HCT116 (cell line): Measurements from ENCODE around the gene MYL5. TPM values are rescaled to one million over a fixed set of nuclear protein-coding genes. Genes with fewer than 3 reads are reported as not detected.

Source experiments
- ATAC-seq: fragments of 200-7000 bp; cut with Tn5 transposase; 2 replicates; pipeline ENCODE4 v1.9.1; 2020; ENCODE audit warnings: mild to moderate bottlenecking, moderate library complexity
- BruUV-seq: library from RNA; stranded (reverse); fragments of 400-500 nt; replicated peaks from 2 replicates; lab custom pipeline; 2021; lab: Mats Ljungman, UMichigan
- CTCF ChIA-PET: fragments of 300-600 bp; sonication (Branson Sonifier 250); formaldehyde crosslinking; loops from one replicate; lab custom pipeline; 2021; ENCODE audit warnings: antibody characterized with exemption; lab: Charles Lee
- POLR2A ChIA-PET: fragments of 300-600, 350-600 bp; sonication (Branson Sonifier 250); formaldehyde crosslinking; loops from one replicate; lab custom pipeline; 2021; ENCODE audit warnings: antibody characterized with exemption; lab: Charles Lee
- RAD21 ChIA-PET, 2 experiments: fragments of 300-600 bp; sonication (Branson Sonifier 250); formaldehyde crosslinking; loops; one replicate each; lab custom pipeline; 2023; ENCODE audit warnings: low total read pairs in 2 of 2; ENCODE audit not compliant: uncharacterized antibody in 2 of 2, unreplicated experiment in 2 of 2, low non-redundant PET in 1 of 2; lab: Charles Lee
- DNase-seq: peaks from one replicate; pipeline ENCODE4 v3.0.0-alpha.2; 2010; ENCODE audit warnings: low read depth, low spot score
- H2AFZ ChIP-seq: fragments of 200-600 bp; shearing (Covaris generic), sonication (generic); 2 replicates; pipeline ENCODE4 v1.6.1; 2017; ENCODE audit warnings: low read depth, mixed run types, mixed read lengths, antibody characterized with exemption, low read length; ENCODE audit not compliant: poor library complexity, severe bottlenecking
- H3K27ac ChIP-seq: 2 replicates; pipeline ENCODE4 v1.5.1; 2012; ENCODE audit warnings: low read depth, low read length
- H3K27me3 ChIP-seq: fragments of 200-600 bp; sonication (generic); 2 replicates; pipeline ENCODE4 v1.6.1; 2016; ENCODE audit warnings: mixed run types, low read length, mixed read lengths; ENCODE audit not compliant: insufficient read depth
- H3K36me3 ChIP-seq, 2 experiments: fragments of 200-500 bp in 1 of 2; fragments of 200-600 bp in 1 of 2; sonication (Bioruptor generic) in 1 of 2; sonication (generic) in 1 of 2; 2 replicates each; pipeline versions ENCODE4 v1.5.1 to v1.6.1; 2014 to 2016; ENCODE audit warnings: low read length in 2 of 2, inconsistent platforms in 1 of 2, mixed read lengths in 1 of 2, mixed run types in 1 of 2; ENCODE audit not compliant: insufficient read depth in 2 of 2, control insufficient read depth in 1 of 2
- H3K4me1 ChIP-seq, 2 experiments: fragments of 200-600 bp in 1 of 2; sonication (generic) in 1 of 2; 2 replicates each; pipeline versions ENCODE4 v1.5.1 to v1.6.1; 2012 to 2017; ENCODE audit warnings: low read length in 2 of 2, inconsistent platforms in 1 of 2, mild to moderate bottlenecking in 1 of 2, mixed read lengths in 1 of 2, mixed run types in 1 of 2, moderate library complexity in 1 of 2; ENCODE audit not compliant: insufficient read depth in 2 of 2, control insufficient read depth in 1 of 2
- H3K4me2 ChIP-seq: fragments of 200-600 bp; sonication (generic); 2 replicates; pipeline ENCODE4 v1.6.1; 2017; ENCODE audit warnings: mixed run types, low read length, mixed read lengths
- H3K4me3 ChIP-seq, 2 experiments: fragments of 200-600 bp in 1 of 2; sonication (generic) in 1 of 2; replicated peaks in 1 of 2; 2 replicates each; pipeline ENCODE4 v1.5.1; 2011 to 2016; ENCODE audit warnings: low read length in 2 of 2, control low read depth in 1 of 2, low read depth in 1 of 2, mild to moderate bottlenecking in 1 of 2, mixed read lengths in 1 of 2, mixed run types in 1 of 2
- H3K79me2 ChIP-seq: fragments of 200-600 bp; sonication (generic); 2 replicates; pipeline ENCODE4 v1.6.1; 2017; ENCODE audit warnings: mild to moderate bottlenecking, mixed run types, low read length, moderate library complexity, mixed read lengths; ENCODE audit not compliant: insufficient read depth
- H3K9ac ChIP-seq: fragments of 200-600 bp; sonication (generic); 2 replicates; pipeline ENCODE4 v1.6.1; 2016; ENCODE audit warnings: low read length, mixed read lengths
- H3K9me2 ChIP-seq: fragments of 200-600 bp; sonication (generic), shearing (Covaris generic); 2 replicates; pipeline ENCODE4 v1.6.1; 2017; ENCODE audit warnings: mixed run types, mild to moderate bottlenecking, moderate library complexity; ENCODE audit not compliant: insufficient read depth
- H3K9me3 ChIP-seq, 2 experiments: fragments of 200-500 bp in 1 of 2; fragments of 200-600 bp in 1 of 2; sonication (Bioruptor generic) in 1 of 2; sonication (generic) in 1 of 2; 2 replicates each; pipeline ENCODE4 v1.6.1; 2014 to 2017; ENCODE audit warnings: low read length in 2 of 2, mixed read lengths in 2 of 2, inconsistent platforms in 1 of 2, low read depth in 1 of 2, mild to moderate bottlenecking in 1 of 2, mixed run types in 1 of 2, moderate library complexity in 1 of 2; ENCODE audit not compliant: control insufficient read depth in 1 of 2, insufficient read depth in 1 of 2
- H4K20me1 ChIP-seq: fragments of 200-600 bp; sonication (generic), shearing (Covaris generic); 2 replicates; pipeline ENCODE4 v1.6.1; 2017; ENCODE audit warnings: mixed run types, mild to moderate bottlenecking, moderate library complexity; ENCODE audit not compliant: insufficient read depth
- CEBPB ChIP-seq: IDR thresholded peaks from 2 replicates; pipeline ENCODE4 v1.6.1; 2012; ENCODE audit warnings: low read depth
- ELF1 ChIP-seq: IDR thresholded peaks from 2 replicates; pipeline ENCODE4 v1.6.1; 2012; ENCODE audit warnings: low read depth, borderline replicate concordance
- EZH2phosphoT487 ChIP-seq: fragments of 200-600 bp; IDR thresholded peaks from 2 replicates; pipeline ENCODE4 v1.6.1; 2018; ENCODE audit warnings: antibody characterized with exemption, borderline replicate concordance
- FOSL1 ChIP-seq: IDR thresholded peaks from 2 replicates; pipeline ENCODE4 v1.6.1; 2012; ENCODE audit warnings: low read depth
- JUND ChIP-seq: IDR thresholded peaks from 2 replicates; pipeline ENCODE4 v1.6.1; 2012
- MAX ChIP-seq: IDR thresholded peaks from 2 replicates; pipeline ENCODE4 v1.6.1; 2012
- RAD21 ChIP-seq: IDR thresholded peaks from 2 replicates; pipeline ENCODE4 v1.6.1; 2012; ENCODE audit warnings: low read depth, mild to moderate bottlenecking
- REST ChIP-seq: IDR thresholded peaks from 2 replicates; pipeline ENCODE4 v1.6.1; 2012; ENCODE audit warnings: low read depth
- SP1 ChIP-seq: IDR thresholded peaks from 2 replicates; pipeline ENCODE4 v1.6.1; 2012; ENCODE audit warnings: low read depth
- SRF ChIP-seq: IDR thresholded peaks from 2 replicates; pipeline ENCODE4 v1.6.1; 2012; ENCODE audit warnings: low read depth
- TCF7L2 ChIP-seq: IDR thresholded peaks from 2 replicates; pipeline ENCODE4 v1.7.0; 2011; ENCODE audit warnings: borderline replicate concordance, inconsistent platforms; ENCODE audit not compliant: insufficient read depth, insufficient read length; ENCODE audit errors: extremely low read depth
- ZBTB33 ChIP-seq: IDR thresholded peaks from 2 replicates; pipeline ENCODE4 v1.6.1; 2011; ENCODE audit warnings: mild to moderate bottlenecking, low read length, moderate library complexity; ENCODE audit not compliant: insufficient replicate concordance; ENCODE audit errors: extremely low read depth
- ZFX ChIP-seq: fragments of 450-650 bp; IDR thresholded peaks from 2 replicates; pipeline ENCODE4 v1.6.1; 2017
- ZNF274 ChIP-seq: fragments of 200-500 bp; sonication (Bioruptor generic); IDR thresholded peaks from 2 replicates; pipeline ENCODE4 v1.6.1; 2014; ENCODE audit warnings: mild to moderate bottlenecking, low read depth, low read length, inconsistent platforms
- intact Hi-C: fragments of 100-400 bp; cut with micrococcal nuclease; formaldehyde crosslinking; loops from 2 replicates; pipeline ENCODE4 v1.10.0; 2022
- total RNA-seq: library from RNA; stranded (reverse); gene quantifications from one replicate; pipeline ENCODE4 v1.2.1, GENCODE V29; 2021; ENCODE audit not compliant: unreplicated experiment

The MYL5 gene
- total RNA-seq, 1 experiment from 2014 or later: 14.0 TPM

GRCh38 chr4:651884-652642 is 22.3 kb upstream of the MYL5 start:
- H3K27me3 ChIP-seq: no peaks in the 10 kb centered on the region

More at GRCh38 chr4:651884-652642, 22.3 kb upstream of the MYL5 start:
- H3K9ac ChIP-seq: no peak overlapping the region
- H2AFZ ChIP-seq: no peak overlapping the region
- intact Hi-C loops: no loop called here
- H3K9me2 ChIP-seq: no peaks in the 10 kb centered on the region
- no peak overlapping the region for H3K4me2 ChIP-seq
- no peaks in the 10 kb centered on the region for H3K9me3 ChIP-seq
- ChIA-PET CTCF (no interaction called here), POLR2A (no interaction called here), RAD21 (no interaction called here)
- H4K20me1 ChIP-seq: no peaks in the 10 kb centered on the region
- no peaks in the 10 kb centered on the region for H3K4me1 ChIP-seq
- ATAC-seq (no peak), DNase-seq (no peak)
- H3K79me2 ChIP-seq: no peaks in the 10 kb centered on the region
- H3K27ac ChIP-seq: no peak overlapping the region
- no peaks in the 10 kb centered on the region for H3K36me3 ChIP-seq
- TF ChIP-seq ZNF274 (no peak), CEBPB (no peak), FOSL1 (no peak), ZFX (no peak), TCF7L2 (no peak), SP1 (no peak), MAX (no peak), RAD21 (no peak), SRF (no peak), JUND (no peak), EZH2phosphoT487 (no peak), REST (no peak), ELF1 (no peak), ZBTB33 (no peak)
- BruUV-seq: no TSS peak
- H3K4me3 ChIP-seq: no peak overlapping the region
